ENCODE results near the gene AMOTL2.

GRCh38 chr3:134314588-134315285 is 59.5 kb downstream of the AMOTL2 start:
- TF ChIP-seq CTCF (IDR thresholded peaks at IDR 0.05; ENCODE audit: insufficient read depth, low read length) (no peak), REST (IDR thresholded peaks at IDR 0.05; ENCODE audit: insufficient replicate concordance, low read depth) (no peak), POLR2AphosphoS5 (IDR thresholded peaks at IDR 0.05; ENCODE audit: low read depth) (no peak), SPI1 (IDR thresholded peaks at IDR 0.05; ENCODE audit: borderline replicate concordance, low read depth) (no peak)

All from HL-60 (cell line).